CD4-positive, alpha-beta T cell treated with Interleukin-6 at 100 ng/mL for 8 hours (primary cell): ENCODE data around the gene FEN1.

Experiments
- DNase-seq: peaks from one replicate; pipeline ENCODE4 v3.0.0-alpha.2; 2020; ENCODE audit warnings: mixed read lengths, low spot score

Gene FEN1

GRCh38 chr11:61841636-61842527 is 49.2 kb downstream of the FEN1 start:
- no peak for DNase-seq

- DNase-seq = no peak
These were observed 49.8 kb downstream of the FEN1 start for GRCh38 chr11:61842528-61842820.

GRCh38 chr11:61844909-61845565 is 52.3 kb downstream of the FEN1 start:
- DNase-seq = no peak

GRCh38 chr11:61846362-61847020 is 53.8 kb downstream of the FEN1 start:
- DNase-seq = no peak
